Measurements from ENCODE around the gene EME1.

GRCh38 chr17:50353600-50354195 lies 19.3 kb upstream of the EME1 start:
- TF ChIP-seq SPI1 (IDR thresholded peaks at IDR 0.05; ENCODE audit: low read depth, low read length) (no peak), POLR2A (IDR thresholded peaks at IDR 0.05; ENCODE audit: low read depth, low read length) (no peak), POLR2AphosphoS5 (IDR thresholded peaks at IDR 0.05; ENCODE audit: low read depth, low read length) (no peak; the same call in 1 of the 2 replicates)
